ENCODE measurements around the gene RABL2B. TPM values are rescaled to one million over a fixed set of nuclear protein-coding genes. Genes with fewer than 3 reads are reported as not detected.

The RABL2B gene
- total RNA-seq, 1 experiment from 2014 or later = 22.3 TPM

- peaks cover 2% of the 10 kb centered on the region for H3K27me3 Mint-ChIP-seq (ENCODE audit: insufficient read depth, unreplicated experiment)
Measured at GRCh38 chr22:50730941-50731661, 52.3 kb downstream of the RABL2B start.

GRCh38 chr22:50730013-50730891 lies 53.2 kb downstream of the RABL2B start:
- H3K9me3 ChIP-seq = no peaks in the 10 kb centered on the region
- no peaks in the 10 kb centered on the region for H3K36me3 ChIP-seq (ENCODE audit: control insufficient read depth, insufficient read depth, low read length)
- H3K27me3 ChIP-seq (replicated peaks; ENCODE audit: control insufficient read depth, insufficient read depth, low read length) = no peaks in the 10 kb centered on the region
- Mint-ChIP-seq H3K9me3 (ENCODE audit: unreplicated experiment) (no peaks in the 10 kb centered on the region), H3K4me1 (ENCODE audit: low read depth, unreplicated experiment) (no peaks in the 10 kb centered on the region), H3K4me3 (ENCODE audit: unreplicated experiment) (no peak overlapping the region), H3K36me3 (ENCODE audit: insufficient read depth, unreplicated experiment) (peaks cover 4% of the 10 kb centered on the region), H3K27ac (ENCODE audit: unreplicated experiment) (no peak overlapping the region), H3K27me3 (ENCODE audit: insufficient read depth, unreplicated experiment) (no peaks in the 10 kb centered on the region)
- CTCF ChIA-PET = no interaction called here
- DNase-seq = peak in 1 of 2 experiments; percentile 29
- intact Hi-C loops (cut with micrococcal nuclease; ENCODE audit: unreplicated experiment) = no loop called here
- no TSS peak for BruUV-seq (replicated peaks)
- no peak overlapping the region for H3K4me3 ChIP-seq (ENCODE audit: low read depth, low read length)
- TF ChIP-seq CTCF (IDR thresholded peaks at IDR 0.05; ENCODE audit: insufficient read depth in 1 of 2, low read depth in 1 of 2, low read length in 1 of 2, severe bottlenecking in 1 of 2, unreplicated experiment in 1 of 2) = no peak
- no peaks in the 10 kb centered on the region for H3K4me1 ChIP-seq
- POLR2A ChIA-PET = no interaction called here

More at GRCh38 chr22:50730941-50731661, 52.3 kb downstream of the RABL2B start:
- CTCF ChIA-PET = no interaction called here
- H3K4me1 Mint-ChIP-seq (ENCODE audit: low read depth, unreplicated experiment) = no peaks in the 10 kb centered on the region
- no peak overlapping the region for H3K27ac Mint-ChIP-seq (ENCODE audit: unreplicated experiment)
- H3K4me3 Mint-ChIP-seq (ENCODE audit: unreplicated experiment) = no peak overlapping the region
- Histone ChIP-seq H3K27me3 (replicated peaks; ENCODE audit: control insufficient read depth, insufficient read depth, low read length) (no peaks in the 10 kb centered on the region), H3K4me3 (ENCODE audit: low read depth, low read length) (no peak overlapping the region), H3K36me3 (ENCODE audit: control insufficient read depth, insufficient read depth, low read length) (no peaks in the 10 kb centered on the region), H3K4me1 (no peaks in the 10 kb centered on the region), H3K9me3 (no peaks in the 10 kb centered on the region)
- peaks cover 4% of the 10 kb centered on the region for H3K36me3 Mint-ChIP-seq (ENCODE audit: insufficient read depth, unreplicated experiment)
- POLR2A ChIA-PET = no interaction called here
- TF ChIP-seq CTCF (IDR thresholded peaks at IDR 0.05; ENCODE audit: insufficient read depth in 1 of 2, low read depth in 1 of 2, low read length in 1 of 2, severe bottlenecking in 1 of 2, unreplicated experiment in 1 of 2) = no peak
- H3K9me3 Mint-ChIP-seq (ENCODE audit: unreplicated experiment) = no peaks in the 10 kb centered on the region
- DNase-seq = peak in 1 of 2 experiments; percentile 31
- intact Hi-C loops (cut with micrococcal nuclease; ENCODE audit: unreplicated experiment) = no loop called here
- no TSS peak for BruUV-seq (replicated peaks)

DNA sequence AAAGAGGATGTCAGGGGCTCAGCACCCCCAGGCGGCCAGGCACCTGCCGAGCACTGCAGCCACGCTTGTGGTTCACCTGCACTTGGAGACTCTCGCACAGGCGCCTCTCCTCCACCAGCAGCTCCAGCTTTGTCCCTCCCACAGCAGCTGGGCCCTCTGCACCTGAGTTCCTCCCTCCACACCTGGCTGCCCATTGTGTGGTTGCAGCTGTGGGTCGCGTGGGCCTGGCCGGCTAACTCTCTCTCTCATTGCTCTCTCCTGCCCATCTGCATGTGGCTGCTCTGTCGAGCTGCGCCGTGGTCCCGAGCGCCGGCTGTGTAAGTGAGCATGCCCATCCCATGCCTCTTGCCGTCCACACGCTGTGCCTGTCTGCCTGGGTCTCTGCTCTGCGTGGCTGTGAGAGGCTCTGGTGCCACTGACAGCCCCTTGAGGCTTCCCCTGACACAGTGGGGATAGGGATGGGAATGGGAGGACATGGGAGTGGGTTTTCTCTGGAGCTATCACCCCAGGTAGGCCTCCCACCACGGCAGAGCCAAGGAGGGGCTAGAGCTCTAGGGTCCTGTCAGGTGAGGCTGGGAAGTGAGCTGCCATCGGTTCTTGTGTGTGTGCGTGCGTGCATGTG lies 53.9 kb downstream of the RABL2B start:
- TF ChIP-seq CTCF (IDR thresholded peaks at IDR 0.05; ENCODE audit: insufficient read depth in 1 of 2, low read depth in 1 of 2, low read length in 1 of 2, severe bottlenecking in 1 of 2, unreplicated experiment in 1 of 2) = no peak
- H3K9me3 Mint-ChIP-seq (ENCODE audit: unreplicated experiment) = no peaks in the 10 kb centered on the region
- DNase-seq = peak in 1 of 2 experiments; percentile 33
- no peak overlapping the region for H3K4me3 Mint-ChIP-seq (ENCODE audit: unreplicated experiment)
- no peaks in the 10 kb centered on the region for H3K4me1 ChIP-seq
- intact Hi-C loops (cut with micrococcal nuclease; ENCODE audit: unreplicated experiment) = no loop called here
- H3K27ac Mint-ChIP-seq (ENCODE audit: unreplicated experiment) = no peak overlapping the region
- no peaks in the 10 kb centered on the region for H3K27me3 ChIP-seq (replicated peaks; ENCODE audit: control insufficient read depth, insufficient read depth, low read length)
- no peaks in the 10 kb centered on the region for H3K9me3 ChIP-seq
- POLR2A ChIA-PET = no interaction called here
- H3K36me3 Mint-ChIP-seq (ENCODE audit: insufficient read depth, unreplicated experiment) = peaks cover 4% of the 10 kb centered on the region
- CTCF ChIA-PET = interaction anchor here (0.6 kb wide), 1 partner anchor 29 kb away, joined by 3 read pairs; no protein-coding TSS in a partner anchor
- H3K4me1 Mint-ChIP-seq (ENCODE audit: low read depth, unreplicated experiment) = no peaks in the 10 kb centered on the region
- H3K27me3 Mint-ChIP-seq (ENCODE audit: insufficient read depth, unreplicated experiment) = no peaks in the 10 kb centered on the region
- no peaks in the 10 kb centered on the region for H3K36me3 ChIP-seq (ENCODE audit: control insufficient read depth, insufficient read depth, low read length)
- no peak overlapping the region for H3K4me3 ChIP-seq (ENCODE audit: low read depth, low read length)
- BruUV-seq (replicated peaks) = no TSS peak
